HTERT RPE-1 (cell line): Measurements from ENCODE around the gene CADM2.

ENCODE experiments used
- in situ Hi-C: fragments of 300-500 bp; cut with MboI; formaldehyde crosslinking; loops from 4 replicates; pipeline ENCODE4 v1.14.3; 2020; ENCODE audit warnings: low sequenced_read_pairs

The CADM2 gene

GRCh38 chr3:86073799-86074198 is 1115.0 kb downstream of the CADM2 start:
- in situ Hi-C loops: no loop called here

- in situ Hi-C loops: no loop called here
Measured at GRCh38 chr3:86087160-86087871, 1128.5 kb downstream of the CADM2 start.

DNA sequence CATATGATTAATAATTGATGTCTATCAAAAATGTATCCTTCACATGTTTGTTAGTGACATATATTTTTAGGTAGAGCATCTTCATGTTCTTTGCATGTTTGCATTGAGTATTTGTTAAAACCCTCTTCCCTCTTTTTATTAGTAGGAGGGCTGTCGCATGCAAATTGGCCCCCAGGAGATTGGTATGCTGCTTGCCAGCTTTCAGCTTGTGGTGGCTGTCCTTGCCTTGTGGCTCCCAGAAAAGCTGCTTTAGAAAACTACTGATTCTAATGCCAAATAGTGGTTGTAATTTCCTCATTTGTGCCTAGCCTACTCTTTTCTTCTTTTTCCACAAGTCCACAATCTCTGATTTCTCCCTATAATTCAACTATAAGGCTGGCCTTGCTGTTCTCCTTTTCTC is 1145.4 kb downstream of the CADM2 start:
- in situ Hi-C loops: no loop called here

- in situ Hi-C loops: no loop called here
Measured at GRCh38 chr3:86109434-86109833, 1150.6 kb downstream of the CADM2 start.
